H9 (cell line): ENCODE measurements around the gene WASHC2A. TPM values are rescaled to one million over a fixed set of nuclear protein-coding genes. Genes with fewer than 3 reads are reported as not detected.
"Not testable (repeated sequence)": the region's sequence is repeated elsewhere in the genome, so short reads cannot be mapped to it uniquely, and the experiment has no call there.

ENCODE experiments used
- DNase-seq: peaks from one replicate; pipeline ENCODE4 v3.0.0-alpha.2; 2017
- H2AFZ ChIP-seq: one replicate; pipeline ENCODE4 v1.6.1; 2013; ENCODE audit warnings: mild to moderate bottlenecking, low read length, control low read depth, moderate library complexity
- H2AK5ac ChIP-seq: 2 replicates; pipeline ENCODE4 v1.6.1; 2013; ENCODE audit warnings: low read length, control low read depth, mixed read lengths; ENCODE audit not compliant: insufficient read length
- H2BK120ac ChIP-seq: one replicate; pipeline ENCODE4 v1.6.1; 2013; ENCODE audit warnings: low read depth, mild to moderate bottlenecking, low read length, control low read depth, inconsistent platforms; ENCODE audit not compliant: poor library complexity, severe bottlenecking
- H2BK12ac ChIP-seq: 2 replicates; pipeline ENCODE4 v1.6.1; 2013; ENCODE audit warnings: low read length, control low read depth, mixed read lengths, low read depth; ENCODE audit not compliant: insufficient read length
- H2BK15ac ChIP-seq: 2 replicates; pipeline ENCODE4 v1.6.1; 2013; ENCODE audit warnings: low read depth, low read length, control low read depth
- H2BK20ac ChIP-seq: one replicate; pipeline ENCODE4 v1.6.1; 2013; ENCODE audit warnings: low read depth, mild to moderate bottlenecking, low read length, control low read depth, inconsistent platforms; ENCODE audit not compliant: poor library complexity, severe bottlenecking
- H2BK5ac ChIP-seq: 2 replicates; pipeline ENCODE4 v1.6.1; 2013; ENCODE audit warnings: low read length, control low read depth, mixed read lengths; ENCODE audit not compliant: insufficient read length
- H3K14ac ChIP-seq: 2 replicates; pipeline ENCODE4 v1.6.1; 2013; ENCODE audit warnings: low read length, control low read depth; ENCODE audit not compliant: insufficient read depth
- H3K18ac ChIP-seq: 2 replicates; pipeline ENCODE4 v1.6.1; 2013; ENCODE audit warnings: low read depth, mild to moderate bottlenecking, mixed read lengths, low read length, control low read depth; ENCODE audit not compliant: insufficient read length
- H3K23ac ChIP-seq: 2 replicates; pipeline ENCODE4 v1.6.1; 2013; ENCODE audit warnings: low read length, control low read depth, mixed read lengths, low read depth; ENCODE audit not compliant: insufficient read length
- H3K23me2 ChIP-seq: 2 replicates; pipeline ENCODE4 v1.6.1; 2013; ENCODE audit warnings: low read depth, mild to moderate bottlenecking, mixed read lengths, low read length, control low read depth; ENCODE audit not compliant: insufficient read length, poor library complexity, severe bottlenecking
- H3K27ac ChIP-seq: 2 replicates; pipeline ENCODE4 v1.5.1; 2013; ENCODE audit warnings: low read length, control low read depth, mixed read lengths, low read depth; ENCODE audit not compliant: insufficient read length
- H3K27me3 ChIP-seq: 2 replicates; pipeline ENCODE4 v1.6.1; 2013; ENCODE audit warnings: low read length, control low read depth, inconsistent platforms; ENCODE audit not compliant: insufficient read depth
- H3K4ac ChIP-seq: 2 replicates; pipeline ENCODE4 v1.6.1; 2013; ENCODE audit warnings: low read depth, mild to moderate bottlenecking, control low read depth, inconsistent platforms, low read length, moderate library complexity
- H3K4me1 ChIP-seq: 2 replicates; pipeline ENCODE4 v1.6.1; 2013; ENCODE audit warnings: low read length, control low read depth, inconsistent platforms; ENCODE audit not compliant: insufficient read depth
- H3K4me2 ChIP-seq: 2 replicates; pipeline ENCODE4 v1.6.1; 2013; ENCODE audit warnings: low read length, control low read depth, mixed read lengths; ENCODE audit not compliant: insufficient read length, insufficient read depth
- H3K56ac ChIP-seq: 2 replicates; pipeline ENCODE4 v1.6.1; 2013; ENCODE audit warnings: low read depth, mild to moderate bottlenecking, mixed read lengths, low read length, control low read depth; ENCODE audit not compliant: insufficient read length
- H3K79me1 ChIP-seq: 2 replicates; pipeline ENCODE4 v1.6.1; 2013; ENCODE audit warnings: low read depth, mild to moderate bottlenecking, moderate library complexity, low read length, control low read depth, inconsistent platforms; ENCODE audit not compliant: insufficient read depth, poor library complexity, severe bottlenecking
- H3K79me2 ChIP-seq: 2 replicates; pipeline ENCODE4 v1.6.1; 2013; ENCODE audit warnings: low read length, control low read depth, inconsistent platforms; ENCODE audit not compliant: insufficient read depth
- H3K9ac ChIP-seq: 2 replicates; pipeline ENCODE4 v1.6.1; 2013; ENCODE audit warnings: low read length, control low read depth, mixed read lengths; ENCODE audit not compliant: insufficient read length; ENCODE audit errors: extremely low read depth
- H3K9me3 ChIP-seq: one replicate; pipeline ENCODE4 v1.6.1; 2013; ENCODE audit warnings: low read depth, low read length, inconsistent platforms; ENCODE audit not compliant: control insufficient read depth
- H3T11ph ChIP-seq: one replicate; pipeline ENCODE4 v1.6.1; 2013; ENCODE audit warnings: mild to moderate bottlenecking, low read length, control low read depth, inconsistent platforms
- H4K20me1 ChIP-seq: one replicate; pipeline ENCODE4 v1.6.1; 2013; ENCODE audit not compliant: control insufficient read depth, insufficient read length, insufficient read depth
- H4K5ac ChIP-seq: 2 replicates; pipeline ENCODE4 v1.6.1; 2013; ENCODE audit warnings: low read depth, mild to moderate bottlenecking, mixed read lengths, low read length, control low read depth; ENCODE audit not compliant: insufficient read length
- H4K8ac ChIP-seq: replicated peaks from 2 replicates; pipeline ENCODE4 v1.6.1; 2013; ENCODE audit warnings: low read length, control low read depth, mixed read lengths, low read depth; ENCODE audit not compliant: insufficient read length
- H4K91ac ChIP-seq: 2 replicates; pipeline ENCODE4 v1.6.1; 2013; ENCODE audit warnings: low read depth, mild to moderate bottlenecking, moderate library complexity, mixed read lengths, low read length, control low read depth; ENCODE audit not compliant: insufficient read length
- H3K27ac Mint-ChIP-seq, 3 experiments: 2 replicates in 2 of 3; 3 replicates in 1 of 3; pipeline ENCODE4 v1.8.0; 2020 to 2021; ENCODE audit warnings: mixed read lengths in 3 of 3, mild to moderate bottlenecking in 1 of 3, moderate library complexity in 1 of 3
- H3K27me3 Mint-ChIP-seq: 2 replicates; pipeline ENCODE4 v1.8.0; 2021; ENCODE audit warnings: low read depth, mild to moderate bottlenecking, moderate library complexity, mixed read lengths
- H3K36me3 Mint-ChIP-seq, 3 experiments: 2 replicates in 2 of 3; 3 replicates in 1 of 3; pipeline ENCODE4 v1.8.0; 2020 to 2021; ENCODE audit warnings: low read depth in 3 of 3, mixed read lengths in 3 of 3; ENCODE audit not compliant: insufficient read depth in 1 of 3
- H3K4me1 Mint-ChIP-seq, 2 experiments: 2 replicates each; pipeline ENCODE4 v1.8.0; 2020; ENCODE audit warnings: mixed read lengths in 2 of 2
- H3K4me3 Mint-ChIP-seq, 2 experiments: 2 replicates in 1 of 2; 3 replicates in 1 of 2; pipeline ENCODE4 v1.8.0; 2020 to 2021; ENCODE audit warnings: mild to moderate bottlenecking in 2 of 2, mixed read lengths in 2 of 2, moderate library complexity in 1 of 2
- H3K9me3 Mint-ChIP-seq, 2 experiments: 2 replicates in 1 of 2; 3 replicates in 1 of 2; pipeline ENCODE4 v1.8.0; 2020; ENCODE audit warnings: mild to moderate bottlenecking in 2 of 2, mixed read lengths in 2 of 2, moderate library complexity in 1 of 2
- WGBS: extraction: QIAGEN DNeasy Blood & Tissue Kit; methylation state at CpG from one replicate; pipeline ENCODE4 v1.1.7; 2013; ENCODE audit warnings: missing lambda C conversion rate, low lambda C conversion rate, mixed read lengths; ENCODE audit not compliant: insufficient read length; ENCODE audit errors: extremely low coverage; 5-methylcytosine and 5-hydroxymethylcytosine counted together
- total RNA-seq: library from RNA; stranded (reverse); gene quantifications from 2 replicates; pipeline ENCODE4 v1.2.1, GENCODE V29; 2021

Gene WASHC2A
- total RNA-seq, 1 experiment from 2014 or later: 32.1 TPM

DNA sequence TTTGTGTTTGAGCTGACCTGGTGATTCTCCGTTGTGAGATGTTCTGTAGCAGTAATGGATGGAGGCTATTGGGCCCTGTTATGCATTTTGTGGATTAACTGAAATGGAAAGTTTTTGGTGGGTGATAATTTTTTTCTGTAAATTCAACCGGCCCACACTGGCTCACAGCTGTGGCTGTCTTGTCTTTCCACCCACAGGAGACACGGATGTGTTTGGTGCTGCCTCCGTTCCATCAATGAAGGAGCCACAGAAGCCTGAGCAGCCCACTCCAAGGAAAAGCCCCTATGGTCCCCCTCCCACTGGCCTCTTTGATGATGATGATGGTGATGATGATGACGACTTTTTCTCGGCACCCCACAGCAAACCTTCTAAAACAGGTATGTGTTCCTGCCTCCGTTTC lies 27.6 kb downstream of the WASHC2A start:
- WGBS: no CpG with 5 or more reads among the region's 7 CpGs
- not testable (repeated sequence) for H3K4me1 Mint-ChIP-seq, H2BK120ac ChIP-seq, H4K20me1 ChIP-seq, H3K23me2 ChIP-seq, H3K18ac ChIP-seq, H3K27ac Mint-ChIP-seq, H2AK5ac ChIP-seq, H2BK20ac ChIP-seq, H3K9ac ChIP-seq, H4K8ac ChIP-seq, H4K91ac ChIP-seq, H2BK12ac ChIP-seq, H3K79me1 ChIP-seq, H3T11ph ChIP-seq, H3K9me3 ChIP-seq, H3K27ac ChIP-seq, H3K27me3 Mint-ChIP-seq, H3K23ac ChIP-seq, H2BK5ac ChIP-seq, H2BK15ac ChIP-seq, H3K56ac ChIP-seq, H2AFZ ChIP-seq, H3K27me3 ChIP-seq, H4K5ac ChIP-seq, H3K14ac ChIP-seq, DNase-seq, H3K4me1 ChIP-seq, H3K4me3 Mint-ChIP-seq, H3K4me2 ChIP-seq, H3K79me2 ChIP-seq, H3K9me3 Mint-ChIP-seq, H3K4ac ChIP-seq
- H3K36me3 Mint-ChIP-seq: peaks cover 0 to 11% (median 0%) of the 10 kb centered on the region in 3 experiments; a peak in 3 of 7 replicates

GRCh38 chr10:50096722-50097121 lies 29.0 kb downstream of the WASHC2A start:
- no CpG with 5 or more reads among the region's 3 CpGs for WGBS
- not testable (repeated sequence) for H3K27me3 ChIP-seq, H3K23ac ChIP-seq, H3T11ph ChIP-seq, H3K9me3 Mint-ChIP-seq, H4K8ac ChIP-seq, H4K5ac ChIP-seq, H3K27me3 Mint-ChIP-seq, H2BK5ac ChIP-seq, H3K4ac ChIP-seq, H3K18ac ChIP-seq, H3K27ac ChIP-seq, H2BK12ac ChIP-seq, H2AK5ac ChIP-seq, H3K56ac ChIP-seq, H3K79me2 ChIP-seq, H3K9ac ChIP-seq, DNase-seq, H2BK20ac ChIP-seq, H4K91ac ChIP-seq, H2BK120ac ChIP-seq, H2AFZ ChIP-seq, H3K9me3 ChIP-seq, H3K4me2 ChIP-seq, H3K27ac Mint-ChIP-seq, H3K79me1 ChIP-seq, H3K4me3 Mint-ChIP-seq, H4K20me1 ChIP-seq, H3K14ac ChIP-seq, H3K4me1 Mint-ChIP-seq, H3K4me1 ChIP-seq, H3K23me2 ChIP-seq, H2BK15ac ChIP-seq
- peaks cover 7 to 22% (median 8%) of the 10 kb centered on the region in 3 experiments; a peak in 6 of 7 replicates for H3K36me3 Mint-ChIP-seq
